ENCODE data around the gene GADD45GIP1. TPM values are rescaled to one million over a fixed set of nuclear protein-coding genes. Genes with fewer than 3 reads are reported as not detected.
"Not testable (repeated sequence)": the region's sequence is repeated elsewhere in the genome, so short reads cannot be mapped to it uniquely, and the experiment has no call there.

Gene GADD45GIP1
- total RNA-seq, 2 donors from 2014 or later: 29.9 to 58.7 TPM

- peaks cover 11 to 30% of the 10 kb centered on the region in 2 donors for H3K36me3 ChIP-seq
- H3K4me3 ChIP-seq: no peak overlapping the region
- intact Hi-C loops (cut with DNase I): no loop called here
- no peak for DNase-seq (ENCODE audit: low spot score)
- H3K27me3 ChIP-seq (replicated peaks; ENCODE audit: insufficient read depth): no peaks in the 10 kb centered on the region
- 42% methylated on average over 11 of the region's 11 CpGs for WGBS
- no peak overlapping the region for H3K27ac ChIP-seq
- no peak for TF ChIP-seq CTCF (IDR thresholded peaks at IDR 0.05)
- H3K4me1 ChIP-seq (replicated peaks): peaks cover 6% of the 10 kb centered on the region
- H3K9me3 ChIP-seq: no peaks in the 10 kb centered on the region
Measured at GRCh38 chr19:12953138-12953798, 3.8 kb downstream of the GADD45GIP1 start.

DNA sequence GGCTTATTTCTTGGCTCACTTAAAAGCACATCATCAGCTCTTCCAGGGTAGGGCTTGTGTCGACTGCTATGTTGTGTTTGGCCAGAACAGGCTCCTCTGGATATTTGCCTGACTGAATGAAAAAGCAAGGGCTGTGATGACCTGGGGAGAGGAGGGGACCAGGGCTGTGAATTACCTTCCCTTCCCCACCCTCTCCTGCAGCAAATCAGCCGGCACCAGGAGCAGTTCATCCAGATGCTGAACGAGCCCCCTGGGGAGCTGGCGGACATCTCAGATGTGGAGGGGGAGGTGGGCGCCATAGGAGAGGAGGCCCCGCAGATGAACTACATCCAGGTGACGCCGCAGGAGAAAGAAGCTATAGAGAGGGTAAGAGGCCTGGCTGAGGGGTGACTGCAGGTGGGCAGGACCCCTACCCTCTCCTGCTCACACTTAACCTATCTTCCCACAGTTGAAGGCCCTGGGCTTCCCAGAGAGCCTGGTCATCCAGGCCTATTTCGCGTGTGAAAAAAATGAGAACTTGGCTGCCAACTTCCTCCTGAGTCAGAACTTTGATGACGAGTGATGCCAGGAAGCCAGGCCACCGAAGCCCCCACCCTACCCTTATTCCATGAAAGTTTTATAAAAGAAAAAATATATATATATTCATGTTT, 4.4 kb downstream of the GADD45GIP1 start:
- intact Hi-C loops (cut with DNase I): no loop called here
- no peak for DNase-seq (ENCODE audit: low spot score)

DNA sequence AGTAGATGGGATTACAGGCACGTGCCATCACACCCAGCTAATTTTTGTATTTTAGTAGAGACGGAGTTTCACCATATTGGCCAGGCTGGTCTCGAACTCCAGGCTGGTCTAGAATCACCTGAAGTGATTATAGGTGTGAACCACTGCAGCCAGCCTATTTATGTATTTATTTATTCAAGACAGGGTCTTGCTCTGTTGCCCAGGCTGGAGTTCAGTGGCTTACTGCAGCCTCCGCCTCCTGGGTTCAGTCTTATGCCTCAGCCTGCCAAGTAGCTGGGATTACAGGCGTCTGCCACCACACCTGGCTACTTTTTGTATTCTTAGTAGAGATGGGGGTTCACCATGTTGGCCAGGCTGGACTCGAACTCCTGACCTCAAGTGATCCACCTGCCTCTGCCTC, 5.0 kb downstream of the GADD45GIP1 start:
- intact Hi-C loops (cut with DNase I); DNase-seq (ENCODE audit: low spot score); H3K9me3 ChIP-seq; H3K4me1 ChIP-seq (replicated peaks); H3K27ac ChIP-seq; H3K27me3 ChIP-seq (replicated peaks; ENCODE audit: insufficient read depth); H3K4me3 ChIP-seq: not testable (repeated sequence)
- H3K36me3 ChIP-seq: peaks cover 11 to 33% of the 10 kb centered on the region in 2 donors
- WGBS: 92% methylated on average over 6 of the region's 6 CpGs

More for the DNA sequence above, 4.4 kb downstream of the GADD45GIP1 start:
- Histone ChIP-seq H3K27me3 (replicated peaks; ENCODE audit: insufficient read depth) (no peaks in the 10 kb centered on the region), H3K4me3 (no peak overlapping the region), H3K9me3 (no peaks in the 10 kb centered on the region), H3K4me1 (replicated peaks) (peaks cover 6% of the 10 kb centered on the region), H3K36me3 (peaks cover 11 to 33% of the 10 kb centered on the region in 2 donors), H3K27ac (no peak overlapping the region)
- WGBS: 55% methylated on average over 12 of the region's 12 CpGs
- TF ChIP-seq POLR2A (IDR thresholded peaks at IDR 0.05) (no peak), CTCF (IDR thresholded peaks at IDR 0.05) (no peak), POLR2AphosphoS5 (IDR thresholded peaks at IDR 0.05) (no peak)

DNA sequence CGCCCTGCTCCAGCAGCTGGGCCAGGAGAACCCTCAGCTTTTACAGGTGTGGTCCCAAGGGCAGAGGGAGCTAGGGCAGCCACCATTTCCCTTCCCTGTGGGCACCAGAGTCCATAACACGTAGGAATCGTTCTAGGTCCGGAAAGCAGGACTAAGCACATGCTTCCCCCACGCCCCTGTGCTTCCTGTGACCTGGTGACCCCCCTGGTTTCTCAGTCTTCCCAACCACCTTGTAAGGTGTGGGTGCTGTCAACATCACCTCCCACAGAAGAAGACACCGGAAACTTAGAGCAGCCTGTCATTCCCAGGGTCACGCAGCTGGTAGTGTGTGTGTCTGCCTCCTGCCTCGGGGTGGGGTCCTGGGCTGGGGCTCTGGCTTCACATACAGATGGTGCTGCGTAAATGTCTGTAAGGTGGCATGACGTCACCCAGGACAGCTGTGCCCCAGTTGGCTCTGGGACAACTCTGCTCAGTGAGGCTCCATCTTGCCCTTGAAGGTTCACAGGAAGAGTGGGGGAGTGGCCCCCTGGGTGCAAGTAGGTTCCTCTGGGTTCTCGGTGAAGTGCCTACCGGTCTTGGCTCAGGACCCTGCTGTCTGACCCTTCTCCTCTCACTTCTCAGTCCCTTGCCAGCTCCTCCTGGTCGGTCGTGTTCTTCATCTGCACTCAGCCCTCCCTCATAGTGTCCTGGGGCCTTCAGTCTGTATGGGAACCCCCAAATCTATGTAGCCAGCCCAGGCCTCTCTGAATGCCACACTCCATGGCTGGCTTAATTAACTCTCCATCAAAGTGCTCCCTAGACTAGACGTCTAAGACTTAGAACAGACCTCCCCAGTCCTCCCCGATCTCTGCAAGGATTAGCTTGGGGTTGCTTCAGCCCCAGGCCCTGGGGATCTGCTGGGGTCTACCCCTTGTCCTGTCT, 7.4 kb downstream of the GADD45GIP1 start:
- H3K27me3 ChIP-seq (replicated peaks; ENCODE audit: insufficient read depth): no peaks in the 10 kb centered on the region
- 80% methylated on average over 16 of the region's 16 CpGs for WGBS

DNA sequence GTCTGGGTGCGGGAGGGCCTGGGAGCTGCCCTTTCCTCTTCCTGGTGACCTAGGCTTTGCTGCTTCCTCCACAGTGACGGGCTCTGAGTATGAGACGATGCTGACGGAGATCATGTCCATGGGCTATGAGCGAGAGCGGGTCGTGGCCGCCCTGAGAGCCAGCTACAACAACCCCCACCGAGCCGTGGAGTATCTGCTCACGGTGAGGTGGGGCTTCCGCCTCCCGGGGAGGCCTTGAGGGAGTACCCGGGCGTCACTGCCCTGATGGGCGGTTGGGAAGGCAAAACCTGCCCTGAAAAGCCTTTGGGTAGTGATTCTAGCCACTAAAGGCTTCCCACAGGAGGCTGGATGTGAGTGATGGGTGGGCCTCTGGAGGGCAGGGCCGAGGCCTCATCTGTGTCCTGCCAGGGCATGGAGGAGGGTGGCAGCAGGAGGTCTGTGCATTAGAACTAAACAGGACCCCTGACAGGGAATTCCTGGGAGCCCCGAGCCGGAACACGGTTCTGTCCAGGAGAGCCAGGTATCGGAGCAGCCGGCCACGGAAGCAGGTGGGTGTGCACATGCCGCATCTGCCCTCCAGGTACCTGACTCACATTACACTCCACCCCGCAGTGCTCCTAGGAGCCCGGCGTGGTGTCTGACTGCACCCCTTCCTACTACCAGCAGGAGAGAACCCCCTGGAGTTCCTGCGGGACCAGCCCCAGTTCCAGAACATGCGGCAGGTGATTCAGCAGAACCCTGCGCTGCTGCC, 8.2 kb downstream of the GADD45GIP1 start:
- Histone ChIP-seq H3K4me3 (no peak overlapping the region), H3K9me3 (no peaks in the 10 kb centered on the region), H3K27ac (no peak overlapping the region), H3K36me3 (peaks cover 11 to 23% of the 10 kb centered on the region in 2 donors), H3K4me1 (replicated peaks) (peaks cover 7% of the 10 kb centered on the region), H3K27me3 (replicated peaks; ENCODE audit: insufficient read depth) (no peaks in the 10 kb centered on the region)
- intact Hi-C loops (cut with DNase I): no loop called here
- TF ChIP-seq POLR2A (IDR thresholded peaks at IDR 0.05) (no peak), CTCF (IDR thresholded peaks at IDR 0.05) (no peak), POLR2AphosphoS5 (IDR thresholded peaks at IDR 0.05) (no peak)
- no peak for DNase-seq (ENCODE audit: low spot score)
- WGBS: 90% methylated on average over 30 of the region's 30 CpGs

More for the DNA sequence above, 7.4 kb downstream of the GADD45GIP1 start:
- TF ChIP-seq POLR2AphosphoS5 (IDR thresholded peaks at IDR 0.05): no peak
- no peak for TF ChIP-seq POLR2A (IDR thresholded peaks at IDR 0.05)
- intact Hi-C loops (cut with DNase I): no loop called here
- H3K9me3 ChIP-seq: no peaks in the 10 kb centered on the region
- DNase-seq (ENCODE audit: low spot score): no peak
- no peak overlapping the region for H3K4me3 ChIP-seq
- no peak overlapping the region for H3K27ac ChIP-seq
- peaks cover 9% of the 10 kb centered on the region for H3K4me1 ChIP-seq (replicated peaks)
- peaks cover 11 to 32% of the 10 kb centered on the region in 2 donors for H3K36me3 ChIP-seq
